Body of pancreas (tissue), 4 donors: ENCODE measurements around the gene NELFCD. TPM values are rescaled to one million over a fixed set of nuclear protein-coding genes. Genes with fewer than 3 reads are reported as not detected.

ENCODE experiments used
- ATAC-seq: fragments of 150-250 bp; one replicate; pipeline ENCODE4 v1.9.1; 2016
- DNase-seq, 4 donors: peaks; one replicate each; pipeline ENCODE4 v3.0.0-alpha.2; 2019
- H3K27ac ChIP-seq, 4 donors: fragments of 200-600 bp; sonication (generic); 1 replicate in 3 of 4; 2 replicates in 1 of 4; pipeline versions ENCODE4 v1.5.1 to v1.6.1; 2016 to 2019; ENCODE audit warnings: mild to moderate bottlenecking in 1 of 4, mixed read lengths in 1 of 4, moderate library complexity in 1 of 4
- H3K27me3 ChIP-seq, 2 donors: fragments of 200-600 bp; sonication (generic); one replicate each; pipeline ENCODE4 v1.6.0; 2016; ENCODE audit warnings: mild to moderate bottlenecking in 1 of 2
- H3K36me3 ChIP-seq, 2 donors: fragments of 200-600 bp; sonication (generic); replicated peaks in 1 of 2; 2 replicates each; pipeline ENCODE4 v1.5.1; 2016; ENCODE audit warnings: low read depth in 2 of 2; ENCODE audit not compliant: insufficient read depth in 1 of 2
- H3K4me1 ChIP-seq: fragments of 200-600 bp; sonication (generic); one replicate; pipeline ENCODE4 v1.6.0; 2016
- H3K4me3 ChIP-seq, 2 donors: fragments of 200-600 bp; sonication (generic); 1 replicate in 1 of 2; 2 replicates in 1 of 2; pipeline ENCODE4 v1.5.1; 2016 to 2019
- H3K9me3 ChIP-seq, 3 donors: fragments of 200-600 bp; sonication (generic); 1 replicate in 2 of 3; 2 replicates in 1 of 3; pipeline ENCODE4 v1.5.1; 2016
- POLR2A ChIP-seq, 3 donors: fragments of 450-650 bp; IDR thresholded peaks; one replicate each; pipeline ENCODE4 v1.6.1; 2016; ENCODE audit warnings: antibody characterized with exemption in 3 of 3, mild to moderate bottlenecking in 2 of 3
- WGBS, 2 donors: methylation state at CpG; one replicate each; pipeline ENCODE4 v1.1.5; 2017; 5-methylcytosine and 5-hydroxymethylcytosine counted together
- intact Hi-C: fragments of 100-400 bp; cut with DNase I; formaldehyde crosslinking; loops from one replicate; pipeline ENCODE4 v1.15.1; 2023
- total RNA-seq, 2 donors: library from RNA; depleted of rRNA; stranded (reverse); fragments of >200 nt; gene quantifications; one replicate each; pipeline ENCODE4 v1.1.0, GENCODE V29; 2016
- TF ChIP-seq, protein P1 (sequence below), 7 experiments: fragments of 450-650 bp in 4 of 7; fragments of 200-600 bp in 3 of 7; sonication (generic) in 3 of 7; IDR thresholded peaks; one replicate each; pipeline ENCODE4 v1.5.1; 2016 to 2019; ENCODE audit warnings: antibody characterized with exemption in 7 of 7

The NELFCD gene
- total RNA-seq, 2 donors from 2014 or later = 35.9 to 45.9 TPM

DNA sequence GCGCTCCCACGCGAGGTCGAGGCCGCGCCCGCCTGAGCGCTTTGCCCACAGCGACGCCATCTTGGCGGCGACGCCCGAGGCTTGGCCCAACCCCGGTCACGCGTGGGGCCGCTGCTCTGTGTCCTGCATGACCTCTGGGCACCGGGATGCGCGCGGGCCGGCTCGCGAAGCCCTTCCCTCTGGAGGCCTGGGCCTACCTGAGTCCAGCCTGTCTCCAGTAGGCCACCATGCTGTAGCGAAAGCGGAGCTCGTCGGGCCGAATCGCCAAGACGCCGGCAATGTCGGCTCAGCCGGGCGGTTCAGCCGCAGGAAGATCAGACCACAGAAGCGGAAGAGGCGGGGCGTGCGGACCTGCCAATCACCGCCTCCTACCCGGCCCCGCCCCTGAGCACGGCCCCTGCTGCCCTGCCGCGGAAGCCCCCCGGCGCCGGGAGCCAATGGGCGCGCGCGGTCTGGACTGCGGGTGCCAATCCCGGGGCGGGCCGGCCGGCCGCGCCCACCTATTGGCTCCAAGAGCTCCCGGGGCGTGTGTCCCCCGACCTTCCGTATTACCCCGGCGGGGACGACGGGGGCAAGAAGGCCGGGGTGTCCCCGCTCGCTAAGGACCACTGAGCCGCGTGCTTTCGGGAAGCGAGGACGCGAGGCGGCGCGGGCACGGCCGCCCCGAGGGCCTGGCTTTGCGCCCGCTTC lies 51.1 kb downstream of the NELFCD start, which contains the start of gene ATP5F1E:
TSS of gene ATP5F1E (minus strand) at position 313 of the 690 bp plus-strand sequence. CDS start at position 229, 84 bp downstream.
- Histone ChIP-seq H3K4me3 (peak within 1 kb of the TSS; percentile 47 to 51), H3K27me3 (no peaks in the 10 kb centered on the region), H3K27ac (peak within 1 kb of the TSS; percentile 52 to 90 (median 73)), H3K4me1 (peaks cover 38% of the 10 kb centered on the region), H3K36me3 (peaks cover 0 to 17% of the 10 kb centered on the region in 2 donors), H3K9me3 (no peaks in the 10 kb centered on the region)
- peak; percentile 79 to 93 (median 91) for TF ChIP-seq POLR2A (IDR thresholded peaks at IDR 0.05)
- TF ChIP-seq, protein P1, sequence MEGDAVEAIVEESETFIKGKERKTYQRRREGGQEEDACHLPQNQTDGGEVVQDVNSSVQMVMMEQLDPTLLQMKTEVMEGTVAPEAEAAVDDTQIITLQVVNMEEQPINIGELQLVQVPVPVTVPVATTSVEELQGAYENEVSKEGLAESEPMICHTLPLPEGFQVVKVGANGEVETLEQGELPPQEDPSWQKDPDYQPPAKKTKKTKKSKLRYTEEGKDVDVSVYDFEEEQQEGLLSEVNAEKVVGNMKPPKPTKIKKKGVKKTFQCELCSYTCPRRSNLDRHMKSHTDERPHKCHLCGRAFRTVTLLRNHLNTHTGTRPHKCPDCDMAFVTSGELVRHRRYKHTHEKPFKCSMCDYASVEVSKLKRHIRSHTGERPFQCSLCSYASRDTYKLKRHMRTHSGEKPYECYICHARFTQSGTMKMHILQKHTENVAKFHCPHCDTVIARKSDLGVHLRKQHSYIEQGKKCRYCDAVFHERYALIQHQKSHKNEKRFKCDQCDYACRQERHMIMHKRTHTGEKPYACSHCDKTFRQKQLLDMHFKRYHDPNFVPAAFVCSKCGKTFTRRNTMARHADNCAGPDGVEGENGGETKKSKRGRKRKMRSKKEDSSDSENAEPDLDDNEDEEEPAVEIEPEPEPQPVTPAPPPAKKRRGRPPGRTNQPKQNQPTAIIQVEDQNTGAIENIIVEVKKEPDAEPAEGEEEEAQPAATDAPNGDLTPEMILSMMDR (IDR thresholded peaks at IDR 0.05) = no peak
- 1% methylated on average over 86 of the region's 86 CpGs; no CpG with 5 or more reads in 1 of the 2 donors for WGBS, 2 donors
- intact Hi-C loops = no loop called here
- peak; percentile 100 for ATAC-seq
- peak; percentile 96 to 97 (median 96) for DNase-seq

DNA sequence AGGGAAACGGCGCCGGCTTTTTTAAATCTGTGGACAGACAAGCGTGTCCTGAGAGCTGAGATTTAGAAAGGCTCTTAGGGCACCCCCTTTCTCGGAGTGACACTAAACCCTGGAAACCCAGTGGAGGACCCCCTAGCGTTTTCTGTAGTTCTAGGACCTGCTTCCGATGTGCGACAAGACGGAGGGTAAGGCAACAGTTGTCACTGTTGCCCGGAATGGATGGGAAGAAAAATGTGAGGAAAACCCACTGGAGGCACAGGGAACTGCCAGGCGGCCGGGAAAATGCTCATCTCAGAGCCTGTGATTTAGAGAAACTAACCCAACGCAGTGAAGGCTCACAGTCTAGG lies 51.6 kb downstream of the NELFCD start:
- peaks cover 34% of the 10 kb centered on the region for H3K4me1 ChIP-seq
- 0 to 1% methylated on average over 7 to 13 of the region's 13 CpGs for WGBS, 2 donors

DNA sequence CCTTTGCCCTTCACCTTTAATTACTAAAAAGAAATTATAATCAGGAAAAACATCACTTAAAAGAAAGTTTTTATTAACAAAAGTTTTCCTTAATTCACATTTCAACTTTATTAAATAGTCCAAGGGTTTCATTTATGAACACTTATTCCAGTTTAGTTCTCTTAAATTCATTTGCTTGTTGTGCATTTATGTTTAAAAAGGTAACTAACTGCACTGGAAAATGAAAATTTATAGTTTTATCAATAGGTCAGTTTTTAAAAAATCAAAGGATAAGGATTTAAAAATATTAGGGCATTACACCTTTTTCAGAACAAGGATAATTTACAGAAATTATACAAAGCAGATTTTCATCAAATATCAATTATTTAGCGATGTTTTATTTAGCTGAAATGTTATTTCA lies 52.0 kb downstream of the NELFCD start:
- peaks cover 34% of the 10 kb centered on the region for H3K4me1 ChIP-seq
- DNase-seq (no peak), ATAC-seq (no peak)
- no peaks in the 10 kb centered on the region for H3K27me3 ChIP-seq
- H3K27ac ChIP-seq = peak overlapping the region in 2 of 4 donors; percentile 88 to 90
- TF ChIP-seq, protein P1 (IDR thresholded peaks at IDR 0.05) = no peak
- TF ChIP-seq POLR2A (IDR thresholded peaks at IDR 0.05) = no peak
- H3K36me3 ChIP-seq = peaks cover 0 to 22% of the 10 kb centered on the region in 2 donors
- H3K4me3 ChIP-seq = no peak overlapping the region
- intact Hi-C loops = no loop called here
- H3K9me3 ChIP-seq = no peaks in the 10 kb centered on the region
- WGBS, 2 donors = 96 to 100% methylated on average over 1 of the region's 1 CpG

More for the DNA sequence above, 51.6 kb downstream of the NELFCD start:
- Histone ChIP-seq H3K27me3 (no peaks in the 10 kb centered on the region), H3K9me3 (no peaks in the 10 kb centered on the region), H3K4me3 (peak overlapping the region in 1 of 2 donors; percentile 47), H3K27ac (peak overlapping the region; percentile 45 to 90 (median 73)), H3K36me3 (peaks cover 0 to 18% of the 10 kb centered on the region in 2 donors)
- DNase-seq = peak in 1 of 4 donors; percentile 20
- intact Hi-C loops = no loop called here
- ATAC-seq = peak; percentile 16
- TF ChIP-seq, protein P1 (IDR thresholded peaks at IDR 0.05) = peak in 3 of 7 experiments; percentile 19 to 39 (median 33)
- TF ChIP-seq POLR2A (IDR thresholded peaks at IDR 0.05) = no peak

DNA sequence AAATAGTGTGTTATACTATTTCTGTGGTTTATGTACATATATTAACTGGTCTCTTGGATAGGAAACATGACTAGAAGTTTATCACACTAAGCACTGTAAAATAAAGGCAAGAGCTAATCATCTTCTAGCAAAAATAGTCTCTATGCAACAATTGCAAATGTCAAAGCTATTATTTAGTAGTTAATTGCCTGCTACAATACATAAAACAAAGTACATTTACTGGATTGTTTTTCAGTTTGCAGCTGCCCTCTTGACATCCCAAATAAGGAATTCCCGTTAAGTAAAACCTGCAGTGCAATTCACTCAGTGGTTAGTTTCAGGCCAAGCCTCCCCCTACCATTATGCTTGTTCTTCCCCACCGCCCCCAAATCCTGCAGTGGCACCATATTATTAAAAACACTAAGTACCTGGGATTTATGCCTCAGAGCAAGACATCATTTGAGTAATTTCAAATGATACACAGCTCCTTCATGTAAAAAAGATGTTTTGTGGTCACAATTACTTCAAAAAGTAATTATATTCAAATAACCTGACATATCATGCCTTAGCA lies 52.6 kb downstream of the NELFCD start:
- TF ChIP-seq, protein P1 (IDR thresholded peaks at IDR 0.05) = no peak
- no peak for TF ChIP-seq POLR2A (IDR thresholded peaks at IDR 0.05)
- DNase-seq = no peak
- Histone ChIP-seq H3K36me3 (peaks cover 0 to 22% of the 10 kb centered on the region in 2 donors), H3K27ac (no peak overlapping the region), H3K27me3 (no peaks in the 10 kb centered on the region), H3K4me1 (peaks cover 30% of the 10 kb centered on the region), H3K4me3 (no peak overlapping the region), H3K9me3 (no peaks in the 10 kb centered on the region)
- WGBS, 2 donors = 85 to 91% methylated on average over 2 of the region's 2 CpGs
- intact Hi-C loops = no loop called here
- ATAC-seq = no peak
